ENCODE results near the gene MARCHF9.

GRCh38 chr12:57712701-57713100 lies 42.2 kb upstream of the MARCHF9 start:
- TF ChIP-seq CTCF (IDR thresholded peaks at IDR 0.05): no peak
- TF ChIP-seq POLR2AphosphoS5 (IDR thresholded peaks at IDR 0.05; ENCODE audit: low read depth, low read length): no peak
- TF ChIP-seq FOXM1 (IDR thresholded peaks at IDR 0.05; ENCODE audit: low read depth): no peak
- TF ChIP-seq YY1 (IDR thresholded peaks at IDR 0.05; ENCODE audit: low read depth): no peak
- no peak for TF ChIP-seq CHD2 (IDR thresholded peaks at IDR 0.05; ENCODE audit: low read length, partially characterized antibody)
- no peak for TF ChIP-seq RAD21 (IDR thresholded peaks at IDR 0.05; ENCODE audit: low read length)
- TF ChIP-seq MAX (IDR thresholded peaks at IDR 0.05; ENCODE audit: low read depth): no peak
- TF ChIP-seq RFX5 (IDR thresholded peaks at IDR 0.05; ENCODE audit: low read length): no peak
- no peak for TF ChIP-seq REST (IDR thresholded peaks at IDR 0.05; ENCODE audit: low read depth, low read length)

All from SK-N-SH (cell line).